Stimulated activated CD8-positive, alpha-beta memory T cell treated with anti-CD3 and anti-CD28 coated beads, Interleukin-15, amount 100 ng/mL, for 4 hours (primary cell): ENCODE results near the gene SELE.
"Not testable (repeated sequence)": the region's sequence is repeated elsewhere in the genome, so short reads cannot be mapped to it uniquely, and the experiment has no call there.

Source experiments
- DNase-seq, 2 donors: peaks; one replicate each; pipeline ENCODE4 v3.0.0-alpha.2; 2020; ENCODE audit warnings: low read depth in 2 of 2

SELE gene

DNA sequence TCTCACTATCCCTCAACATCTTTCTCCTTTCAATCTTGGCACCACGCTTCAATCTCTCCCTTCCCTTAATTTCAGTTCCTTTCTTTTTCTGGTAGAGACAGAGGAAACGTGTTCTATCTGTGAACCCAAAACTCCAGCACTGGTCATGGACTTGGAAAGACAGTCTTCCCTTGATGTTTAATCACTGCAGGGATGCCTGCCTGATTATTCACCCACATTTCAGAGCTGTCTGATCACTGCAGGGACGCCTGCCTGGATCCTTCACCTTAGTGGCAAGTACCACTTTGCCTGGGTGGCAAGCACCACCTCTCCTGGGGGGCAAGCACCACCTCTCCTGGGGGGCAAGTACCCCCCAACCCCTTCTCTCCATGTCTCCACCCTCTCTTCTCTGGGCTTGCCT is 50.2 kb downstream of the SELE start:
- no peak for DNase-seq

DNA sequence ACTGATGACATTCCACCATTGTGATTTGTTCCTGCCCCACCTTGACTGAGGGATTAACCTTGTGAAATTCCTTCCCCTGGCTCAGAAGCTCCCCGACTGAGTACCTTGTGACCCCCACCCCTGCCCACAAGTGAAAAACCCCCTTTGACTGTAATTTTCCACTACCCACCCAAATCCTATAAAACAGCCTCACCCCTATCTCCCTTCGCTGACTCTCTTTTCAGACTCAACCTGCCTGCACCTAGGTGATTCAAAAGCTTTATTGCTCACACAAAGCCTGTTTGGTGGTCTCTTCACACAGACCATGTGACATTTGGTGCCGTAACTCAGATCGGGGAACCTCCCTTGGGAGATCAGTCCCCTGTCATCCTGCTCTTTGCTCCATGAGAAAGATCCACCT is 50.7 kb downstream of the SELE start:
- not testable (repeated sequence) for DNase-seq

DNA sequence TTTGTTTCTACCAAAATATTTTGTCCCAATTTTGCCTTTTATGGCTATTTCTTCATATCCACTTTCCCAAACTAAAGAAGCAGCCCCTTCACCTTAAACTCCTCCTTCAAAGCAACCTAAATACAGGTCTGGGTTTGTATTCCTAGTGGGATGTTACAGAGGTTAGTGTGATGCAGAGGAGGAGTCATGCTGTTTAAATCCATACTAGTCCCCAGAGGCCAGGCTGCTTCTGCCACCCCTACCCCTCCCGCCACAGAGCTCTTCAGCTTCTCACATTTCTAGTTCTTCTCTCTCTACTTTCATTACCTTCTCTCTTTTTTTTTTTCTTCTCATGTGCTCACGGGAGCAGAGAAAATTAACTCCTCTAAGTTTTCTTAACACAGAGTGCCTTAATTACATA is 51.8 kb downstream of the SELE start:
- DNase-seq: no peak

DNA sequence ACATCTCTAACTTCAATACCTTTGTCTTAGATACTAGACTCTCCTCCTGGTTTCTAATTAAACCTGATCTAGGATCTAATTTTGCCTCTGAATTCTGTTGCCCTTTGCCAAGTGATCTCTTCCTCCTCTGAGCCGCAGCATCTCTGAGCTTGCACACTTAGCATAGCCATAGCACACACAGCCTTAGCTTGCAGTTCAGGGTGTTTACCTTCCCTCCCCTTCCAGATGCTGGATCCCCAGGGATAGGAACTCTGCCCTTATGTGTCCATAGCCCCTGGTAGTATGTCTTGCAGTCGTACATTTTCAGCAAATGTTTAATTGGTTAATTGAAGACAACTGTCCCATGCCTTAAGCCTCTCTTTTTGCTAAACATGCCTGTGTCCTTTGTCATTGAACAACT is 52.7 kb downstream of the SELE start:
- DNase-seq: no peak

DNA sequence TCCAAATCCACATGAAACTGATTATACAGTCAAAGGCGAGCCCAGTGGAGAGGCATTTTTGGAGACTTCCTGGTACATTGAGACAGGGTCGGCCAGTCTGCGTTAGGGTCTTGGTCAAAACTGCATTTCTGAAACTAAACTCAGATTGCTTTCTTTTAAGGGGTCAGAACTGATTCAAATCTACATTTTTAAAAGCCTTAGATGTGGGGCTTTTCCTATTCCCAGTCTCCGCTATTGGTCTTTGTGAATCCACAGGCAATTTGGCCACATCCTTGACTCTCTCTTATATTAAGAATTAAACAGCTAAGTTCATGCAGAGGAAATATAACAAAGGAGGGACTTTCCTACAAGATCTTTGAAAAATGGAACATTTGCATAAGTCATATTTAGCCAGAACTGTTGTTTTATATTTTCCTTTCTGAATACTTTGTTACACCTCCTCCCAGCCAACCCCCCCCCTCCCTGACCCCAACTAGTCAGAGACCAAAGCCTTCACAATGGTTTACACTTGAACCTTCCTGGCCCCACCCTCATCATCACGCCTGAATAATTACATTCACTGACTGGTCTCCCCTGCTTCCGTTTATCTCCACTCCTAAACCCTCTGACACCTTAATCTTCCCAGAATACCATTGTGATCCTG is 53.4 kb downstream of the SELE start:
- DNase-seq: peak; percentile 23 to 63

DNA sequence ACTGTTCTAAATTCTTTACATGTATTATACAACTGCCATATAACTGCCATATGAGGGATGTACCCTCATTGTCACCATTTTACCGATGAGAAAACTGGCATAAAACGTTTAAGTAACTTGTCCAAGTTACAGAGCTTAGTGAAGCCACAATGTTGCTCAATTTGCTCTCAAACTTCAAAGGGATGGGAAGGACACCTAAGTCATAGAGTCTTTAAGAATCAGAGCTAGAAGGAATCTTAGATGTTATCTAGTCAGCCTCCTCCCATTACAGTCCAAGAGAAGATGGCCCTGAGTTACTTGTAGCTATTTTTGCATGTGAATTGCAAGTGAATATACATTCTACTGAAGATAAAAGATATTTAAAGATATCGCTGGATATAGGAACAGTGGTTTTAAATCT is 54.2 kb downstream of the SELE start:
- DNase-seq: no peak

DNA sequence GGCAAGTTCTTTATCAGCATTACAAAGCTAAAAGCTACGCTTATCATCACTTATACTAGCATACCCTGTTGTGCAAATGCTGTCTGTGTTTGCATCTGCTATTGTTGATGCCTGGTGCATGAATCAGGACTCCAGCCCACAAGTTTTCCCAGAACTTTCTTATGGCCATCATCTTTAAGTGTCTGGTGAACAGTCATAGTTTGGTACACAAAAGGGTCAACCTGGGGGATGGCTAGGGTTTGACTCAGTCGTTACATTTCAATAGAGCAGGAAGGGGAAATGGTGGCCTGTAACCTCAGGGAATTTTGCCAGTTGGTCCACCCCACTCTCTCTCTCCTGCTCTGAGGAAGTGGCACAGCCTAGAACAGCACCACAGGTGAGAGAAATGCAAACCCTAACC is 57.9 kb downstream of the SELE start:
- no peak for DNase-seq
